NCI-H345 treated with DMSO at 0.1 percent for 48 hours (cell line): ENCODE data around the gene HLA-G.
"Not testable (repeated sequence)": the region's sequence is repeated elsewhere in the genome, so short reads cannot be mapped to it uniquely, and the experiment has no call there.

Experiments used
- DNase-seq: peaks from one replicate; lab custom pipeline; 2025; ENCODE audit not compliant: unreplicated experiment; lab: John Stamatoyannopoulos, UW

Gene HLA-G

GRCh38 chr6:29865631-29866030, 38.0 kb downstream of the HLA-G start:
- DNase-seq, result no peak

- DNase-seq, result no peak
Measured at GRCh38 chr6:29870104-29870503, 42.5 kb downstream of the HLA-G start.

- DNase-seq, result no peak
Measured at GRCh38 chr6:29872791-29873190, 45.2 kb downstream of the HLA-G start.

GRCh38 chr6:29875257-29875656, 47.6 kb downstream of the HLA-G start:
- no peak for DNase-seq

- not testable (repeated sequence) for DNase-seq
Measured at GRCh38 chr6:29875734-29876133, 48.1 kb downstream of the HLA-G start.
